ENCODE data around the gene PIP5K1B.

DNA sequence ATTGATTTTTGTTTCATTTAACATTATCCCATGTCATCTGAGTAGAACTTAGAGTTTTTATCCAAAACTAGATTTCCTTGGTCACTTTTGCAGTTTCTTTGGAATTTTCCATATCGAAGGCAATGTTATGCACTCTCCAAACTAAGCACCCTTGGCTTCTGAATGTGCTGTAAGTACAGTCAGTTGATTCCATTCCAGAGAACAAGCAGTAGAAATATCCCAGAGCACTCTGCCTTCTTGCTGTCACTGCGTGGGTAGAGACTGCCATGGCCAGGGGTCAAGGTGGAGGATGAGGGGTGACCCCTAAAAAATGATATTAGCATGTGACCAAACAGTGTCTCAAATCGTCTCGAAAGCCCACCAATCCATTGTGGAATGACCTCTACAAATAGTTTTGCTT lies 36.2 kb downstream of the PIP5K1B start:
- TF ChIP-seq CTCF (IDR thresholded peaks at IDR 0.05 in 2 of 3, conservative IDR thresholded peaks at IDR 0.05 in 1 of 3; ENCODE audit: borderline replicate concordance in 1 of 3, insufficient read depth in 1 of 3, low read depth in 2 of 3, low read length in 2 of 3) (no peak), POLR2AphosphoS5 (IDR thresholded peaks at IDR 0.05; ENCODE audit: low read depth, low read length) (no peak), EGR1 (IDR thresholded peaks at IDR 0.05; ENCODE audit: low read depth) (no peak), EZH2 (IDR thresholded peaks at IDR 0.05) (no peak), RAD21 (IDR thresholded peaks at IDR 0.05; ENCODE audit: low read depth) (no peak), POLR2A (IDR thresholded peaks at IDR 0.05; ENCODE audit: borderline replicate concordance, extremely low read depth, insufficient read depth, insufficient read length) (no peak), ELF1 (IDR thresholded peaks at IDR 0.05; ENCODE audit: borderline replicate concordance, low read depth) (no peak), CEBPB (IDR thresholded peaks at IDR 0.05; ENCODE audit: low read depth) (no peak), SRF (IDR thresholded peaks at IDR 0.05; ENCODE audit: low read depth) (no peak), ZFX (IDR thresholded peaks at IDR 0.05) (no peak), YY1 (IDR thresholded peaks at IDR 0.05; ENCODE audit: extremely low read depth, insufficient replicate concordance, low read depth, low read length) (no peak)
- TF ChIP-seq, protein P1, sequence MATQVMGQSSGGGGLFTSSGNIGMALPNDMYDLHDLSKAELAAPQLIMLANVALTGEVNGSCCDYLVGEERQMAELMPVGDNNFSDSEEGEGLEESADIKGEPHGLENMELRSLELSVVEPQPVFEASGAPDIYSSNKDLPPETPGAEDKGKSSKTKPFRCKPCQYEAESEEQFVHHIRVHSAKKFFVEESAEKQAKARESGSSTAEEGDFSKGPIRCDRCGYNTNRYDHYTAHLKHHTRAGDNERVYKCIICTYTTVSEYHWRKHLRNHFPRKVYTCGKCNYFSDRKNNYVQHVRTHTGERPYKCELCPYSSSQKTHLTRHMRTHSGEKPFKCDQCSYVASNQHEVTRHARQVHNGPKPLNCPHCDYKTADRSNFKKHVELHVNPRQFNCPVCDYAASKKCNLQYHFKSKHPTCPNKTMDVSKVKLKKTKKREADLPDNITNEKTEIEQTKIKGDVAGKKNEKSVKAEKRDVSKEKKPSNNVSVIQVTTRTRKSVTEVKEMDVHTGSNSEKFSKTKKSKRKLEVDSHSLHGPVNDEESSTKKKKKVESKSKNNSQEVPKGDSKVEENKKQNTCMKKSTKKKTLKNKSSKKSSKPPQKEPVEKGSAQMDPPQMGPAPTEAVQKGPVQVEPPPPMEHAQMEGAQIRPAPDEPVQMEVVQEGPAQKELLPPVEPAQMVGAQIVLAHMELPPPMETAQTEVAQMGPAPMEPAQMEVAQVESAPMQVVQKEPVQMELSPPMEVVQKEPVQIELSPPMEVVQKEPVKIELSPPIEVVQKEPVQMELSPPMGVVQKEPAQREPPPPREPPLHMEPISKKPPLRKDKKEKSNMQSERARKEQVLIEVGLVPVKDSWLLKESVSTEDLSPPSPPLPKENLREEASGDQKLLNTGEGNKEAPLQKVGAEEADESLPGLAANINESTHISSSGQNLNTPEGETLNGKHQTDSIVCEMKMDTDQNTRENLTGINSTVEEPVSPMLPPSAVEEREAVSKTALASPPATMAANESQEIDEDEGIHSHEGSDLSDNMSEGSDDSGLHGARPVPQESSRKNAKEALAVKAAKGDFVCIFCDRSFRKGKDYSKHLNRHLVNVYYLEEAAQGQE (IDR thresholded peaks at IDR 0.05; ENCODE audit: low read depth), result no peak

All from HCT116 (cell line).